Measurements from ENCODE around the gene CLHC1.

Gene CLHC1

DNA sequence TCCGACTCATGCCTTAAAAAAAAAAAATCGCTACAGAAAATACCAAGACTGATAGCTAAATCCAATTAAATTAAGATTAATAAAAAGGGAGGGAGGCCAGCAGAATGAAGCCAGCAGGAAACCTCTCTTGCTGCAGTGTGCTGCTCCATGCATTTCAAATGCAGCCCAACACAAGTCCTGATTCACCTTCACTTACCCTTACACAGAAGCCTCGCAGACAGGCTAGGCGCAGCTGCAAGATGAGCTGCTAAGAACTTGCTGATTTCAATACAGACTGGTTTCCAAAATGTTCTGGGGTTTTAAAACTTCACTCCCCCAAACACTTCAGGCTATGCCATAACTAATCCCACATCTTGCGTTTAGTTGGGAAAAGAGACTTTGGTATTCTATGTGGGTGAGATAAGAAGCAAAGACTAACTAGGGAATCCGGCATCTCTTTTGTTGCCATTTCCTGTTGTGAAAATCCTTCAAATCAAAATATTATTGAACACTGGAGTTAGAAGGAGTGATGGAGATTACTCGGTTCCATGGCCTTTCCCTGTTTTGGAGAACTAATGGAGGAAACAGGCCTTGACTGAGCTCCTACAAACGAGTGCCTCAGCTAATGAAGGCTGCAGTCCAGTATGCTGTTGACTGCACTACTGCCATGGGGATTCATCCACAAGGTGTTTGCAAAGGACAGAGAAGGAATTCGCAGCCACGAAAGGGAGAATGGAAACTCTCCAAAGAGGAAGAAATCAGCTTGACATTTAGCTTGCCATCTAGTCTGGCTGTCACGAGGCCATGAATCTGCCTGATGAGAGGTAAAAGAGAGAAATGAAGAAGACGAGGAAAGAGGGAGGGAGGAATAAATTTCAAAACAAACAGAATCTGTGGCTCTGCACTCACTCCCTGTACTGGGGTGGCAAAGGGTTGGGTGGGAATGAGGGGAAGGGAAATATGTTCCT lies 67.3 kb downstream of the CLHC1 start:
- TF ChIP-seq, protein P1, sequence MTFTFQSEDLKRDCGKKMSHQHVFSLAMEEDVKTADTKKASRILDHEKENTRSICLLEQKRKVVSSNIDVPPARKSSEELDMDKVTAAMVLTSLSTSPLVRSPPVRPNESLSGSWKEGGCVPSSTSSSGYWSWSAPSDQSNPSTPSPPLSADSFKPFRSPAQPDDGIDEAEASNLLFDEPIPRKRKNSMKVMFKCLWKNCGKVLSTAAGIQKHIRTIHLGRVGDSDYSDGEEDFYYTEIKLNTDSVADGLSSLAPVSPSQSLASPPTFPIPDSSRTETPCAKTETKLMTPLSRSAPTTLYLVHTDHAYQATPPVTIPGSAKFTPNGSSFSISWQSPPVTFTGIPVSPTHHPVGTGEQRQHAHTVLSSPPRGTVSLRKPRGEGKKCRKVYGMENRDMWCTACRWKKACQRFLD (tag by site-specific recombination; IDR thresholded peaks at IDR 0.05), result no peak
- TF ChIP-seq ZNF404 (tag by site-specific recombination; IDR thresholded peaks at IDR 0.05) (no peak), ZNF747 (tag by site-specific recombination; IDR thresholded peaks at IDR 0.05) (no peak), SP2 (tag by site-specific recombination; IDR thresholded peaks at IDR 0.05) (no peak), ZNF292 (tag by site-specific recombination; IDR thresholded peaks at IDR 0.05; ENCODE audit: borderline replicate concordance, low read depth) (no peak), HOXD13 (CRISPR knock-in tag; IDR thresholded peaks at IDR 0.05; ENCODE audit: borderline replicate concordance) (no peak), ZNF677 (tag by site-specific recombination; IDR thresholded peaks at IDR 0.05) (no peak), TRIM28 (IDR thresholded peaks at IDR 0.05; ENCODE audit: borderline replicate concordance, low read length) (no peak)
- TF ChIP-seq, protein P2, sequence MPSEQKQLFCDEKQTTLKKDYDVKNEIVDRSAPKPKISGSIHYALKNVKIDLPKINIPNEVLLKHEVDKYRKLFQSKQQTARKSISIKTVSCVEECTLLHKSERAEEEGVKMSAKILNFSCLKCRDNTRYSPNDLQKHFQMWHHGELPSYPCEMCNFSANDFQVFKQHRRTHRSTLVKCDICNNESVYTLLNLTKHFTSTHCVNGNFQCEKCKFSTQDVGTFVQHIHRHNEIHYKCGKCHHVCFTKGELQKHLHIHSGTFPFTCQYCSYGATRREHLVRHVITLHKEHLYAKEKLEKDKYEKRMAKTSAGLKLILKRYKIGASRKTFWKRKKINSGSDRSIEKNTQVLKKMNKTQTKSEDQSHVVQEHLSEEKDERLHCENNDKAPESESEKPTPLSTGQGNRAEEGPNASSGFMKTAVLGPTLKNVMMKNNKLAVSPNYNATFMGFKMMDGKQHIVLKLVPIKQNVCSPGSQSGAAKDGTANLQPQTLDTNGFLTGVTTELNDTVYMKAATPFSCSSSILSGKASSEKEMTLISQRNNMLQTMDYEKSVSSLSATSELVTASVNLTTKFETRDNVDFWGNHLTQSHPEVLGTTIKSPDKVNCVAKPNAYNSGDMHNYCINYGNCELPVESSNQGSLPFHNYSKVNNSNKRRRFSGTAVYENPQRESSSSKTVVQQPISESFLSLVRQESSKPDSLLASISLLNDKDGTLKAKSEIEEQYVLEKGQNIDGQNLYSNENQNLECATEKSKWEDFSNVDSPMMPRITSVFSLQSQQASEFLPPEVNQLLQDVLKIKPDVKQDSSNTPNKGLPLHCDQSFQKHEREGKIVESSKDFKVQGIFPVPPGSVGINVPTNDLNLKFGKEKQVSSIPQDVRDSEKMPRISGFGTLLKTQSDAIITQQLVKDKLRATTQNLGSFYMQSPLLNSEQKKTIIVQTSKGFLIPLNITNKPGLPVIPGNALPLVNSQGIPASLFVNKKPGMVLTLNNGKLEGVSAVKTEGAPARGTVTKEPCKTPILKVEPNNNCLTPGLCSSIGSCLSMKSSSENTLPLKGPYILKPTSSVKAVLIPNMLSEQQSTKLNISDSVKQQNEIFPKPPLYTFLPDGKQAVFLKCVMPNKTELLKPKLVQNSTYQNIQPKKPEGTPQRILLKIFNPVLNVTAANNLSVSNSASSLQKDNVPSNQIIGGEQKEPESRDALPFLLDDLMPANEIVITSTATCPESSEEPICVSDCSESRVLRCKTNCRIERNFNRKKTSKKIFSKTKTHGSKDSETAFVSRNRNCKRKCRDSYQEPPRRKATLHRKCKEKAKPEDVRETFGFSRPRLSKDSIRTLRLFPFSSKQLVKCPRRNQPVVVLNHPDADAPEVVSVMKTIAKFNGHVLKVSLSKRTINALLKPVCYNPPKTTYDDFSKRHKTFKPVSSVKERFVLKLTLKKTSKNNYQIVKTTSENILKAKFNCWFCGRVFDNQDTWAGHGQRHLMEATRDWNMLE (tag by site-specific recombination; conservative IDR thresholded peaks at IDR 0.05; ENCODE audit: low read depth), result no peak
- no peaks in the 10 kb centered on the region for H3K4me1 ChIP-seq (ENCODE audit: control insufficient read depth, insufficient read depth, low read length)
- H3K36me3 ChIP-seq (ENCODE audit: control insufficient read depth in 2 of 2, insufficient read depth in 1 of 2, low read length in 2 of 2), result no peaks in the 10 kb centered on the region
- ChIA-PET POLR2A (interaction anchor here (1.2 kb wide), 1 partner anchor 114 kb away, joined by 4 read pairs; the partner anchor contains the start of gene RTN4), CTCF (interaction anchor here (0.7 to 8.6 kb wide), 9 partner anchors 11 to 330 kb away, joined by 3 to 121 read pairs (median 3); partner anchors contain the start of gene RTN4)
- no peaks in the 10 kb centered on the region for H3K9me3 ChIP-seq (ENCODE audit: control insufficient read depth, insufficient read depth, low read depth, low read length)
- no peak overlapping the region for H3K4me3 ChIP-seq (ENCODE audit: low read depth, low read length)
- no peak overlapping the region for H3K27ac ChIP-seq (ENCODE audit: extremely low read depth, low read depth, low read length)

DNA sequence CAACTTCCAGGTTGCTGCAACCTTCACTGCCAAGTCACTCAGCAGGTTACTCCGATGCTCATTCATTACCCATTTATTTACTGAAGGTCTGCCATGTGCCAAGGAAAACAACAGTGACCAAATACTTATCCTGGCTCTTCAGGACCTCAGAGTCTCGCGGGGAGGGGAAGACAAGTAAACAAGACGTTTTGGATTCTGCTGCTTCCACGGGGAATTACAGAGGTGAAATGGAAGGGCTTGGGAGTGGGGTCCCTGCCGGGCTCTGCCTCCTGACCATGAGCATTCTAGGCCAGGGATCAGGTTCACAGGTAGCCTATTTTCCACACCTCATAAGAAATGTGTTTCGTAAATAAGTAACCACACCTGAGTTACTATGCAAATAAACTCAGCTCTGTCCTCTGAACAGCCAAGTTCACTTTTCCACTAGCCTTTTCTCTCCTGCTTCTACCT lies 68.1 kb downstream of the CLHC1 start:
- H3K27ac ChIP-seq (ENCODE audit: extremely low read depth, low read depth, low read length), result no peak overlapping the region
- TF ChIP-seq ZBTB20 (tag by site-specific recombination; IDR thresholded peaks at IDR 0.05) (no peak), FEZF1 (tag by site-specific recombination; IDR thresholded peaks at IDR 0.05) (peak; percentile 59)
- TF ChIP-seq, protein P3, sequence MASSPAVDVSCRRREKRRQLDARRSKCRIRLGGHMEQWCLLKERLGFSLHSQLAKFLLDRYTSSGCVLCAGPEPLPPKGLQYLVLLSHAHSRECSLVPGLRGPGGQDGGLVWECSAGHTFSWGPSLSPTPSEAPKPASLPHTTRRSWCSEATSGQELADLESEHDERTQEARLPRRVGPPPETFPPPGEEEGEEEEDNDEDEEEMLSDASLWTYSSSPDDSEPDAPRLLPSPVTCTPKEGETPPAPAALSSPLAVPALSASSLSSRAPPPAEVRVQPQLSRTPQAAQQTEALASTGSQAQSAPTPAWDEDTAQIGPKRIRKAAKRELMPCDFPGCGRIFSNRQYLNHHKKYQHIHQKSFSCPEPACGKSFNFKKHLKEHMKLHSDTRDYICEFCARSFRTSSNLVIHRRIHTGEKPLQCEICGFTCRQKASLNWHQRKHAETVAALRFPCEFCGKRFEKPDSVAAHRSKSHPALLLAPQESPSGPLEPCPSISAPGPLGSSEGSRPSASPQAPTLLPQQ (tag by site-specific recombination; IDR thresholded peaks at IDR 0.05), result 0 out of 2 replicates have a peak, but pooled peaks have one; percentile 53
- H3K4me3 ChIP-seq (ENCODE audit: low read depth, low read length), result no peak overlapping the region
- ChIA-PET POLR2A (interaction anchor here (1.2 to 1.4 kb wide), 2 partner anchors 113 kb away, joined by 4 to 5 read pairs; partner anchors contain the start of gene RTN4), CTCF (interaction anchor here (1.4 to 8.6 kb wide), 3 partner anchors 11 to 161 kb away, joined by 3 to 121 read pairs (median 4); no protein-coding TSS in a partner anchor)
- H3K9me3 ChIP-seq (ENCODE audit: control insufficient read depth, insufficient read depth, low read depth, low read length), result no peaks in the 10 kb centered on the region
- no peaks in the 10 kb centered on the region for H3K4me1 ChIP-seq (ENCODE audit: control insufficient read depth, insufficient read depth, low read length)
- H3K36me3 ChIP-seq (ENCODE audit: control insufficient read depth in 2 of 2, insufficient read depth in 1 of 2, low read length in 2 of 2), result no peaks in the 10 kb centered on the region

Data from HEK293 (cell line).